Measurements from ENCODE around the gene PTPRO. TPM values are rescaled to one million over a fixed set of nuclear protein-coding genes. Genes with fewer than 3 reads are reported as not detected.

PTPRO gene
- total and polyA plus RNA-seq, 3 donors from 2014 or later = 1.1 to 1.9 (median 1.6) TPM

GRCh38 chr12:15458008-15458407 is 135.7 kb downstream of the PTPRO start:
- Histone ChIP-seq H3K27ac (no peak overlapping the region), H3K4me3 (no peak overlapping the region), H3K9me3 (no peaks in the 10 kb centered on the region), H3K27me3 (no peaks in the 10 kb centered on the region), H3K4me1 (no peaks in the 10 kb centered on the region), H3K36me3 (ENCODE audit: low read depth, missing control alignments) (no peaks in the 10 kb centered on the region)
- no peak for TF ChIP-seq CTCF (IDR thresholded peaks at IDR 0.05)
- TF ChIP-seq POLR2A (IDR thresholded peaks at IDR 0.05) = no peak
- intact Hi-C loops (cut with DNase I; ENCODE audit: low total_unique reads) = no loop called here
- DNase-seq = no peak
- 84 to 94% methylated on average over 1 of the region's 1 CpG for WGBS, 2 donors

GRCh38 chr12:15468911-15469310 is 146.6 kb downstream of the PTPRO start:
- Histone ChIP-seq H3K27me3 (no peaks in the 10 kb centered on the region), H3K27ac (no peak overlapping the region), H3K36me3 (ENCODE audit: low read depth, missing control alignments) (no peaks in the 10 kb centered on the region), H3K4me1 (no peaks in the 10 kb centered on the region), H3K9me3 (no peaks in the 10 kb centered on the region), H3K4me3 (no peak overlapping the region)
- TF ChIP-seq POLR2A (IDR thresholded peaks at IDR 0.05) = no peak
- no peak for DNase-seq
- WGBS, 2 donors = 71 to 77% methylated on average over 2 of the region's 2 CpGs
- intact Hi-C loops (cut with DNase I; ENCODE audit: low total_unique reads) = no loop called here

- 65 to 73% methylated on average over 4 of the region's 4 CpGs for WGBS, 2 donors
- no peaks in the 10 kb centered on the region for H3K27me3 ChIP-seq
- intact Hi-C loops (cut with DNase I; ENCODE audit: low total_unique reads) = no loop called here
- no peaks in the 10 kb centered on the region for H3K9me3 ChIP-seq
- no peaks in the 10 kb centered on the region for H3K4me1 ChIP-seq
- no peak overlapping the region for H3K27ac ChIP-seq
- no peaks in the 10 kb centered on the region for H3K36me3 ChIP-seq (ENCODE audit: low read depth, missing control alignments)
- DNase-seq = no peak
- TF ChIP-seq POLR2A (IDR thresholded peaks at IDR 0.05) (no peak), CTCF (IDR thresholded peaks at IDR 0.05) (no peak)
- no peak overlapping the region for H3K4me3 ChIP-seq
These were observed 147.0 kb downstream of the PTPRO start for GRCh38 chr12:15469356-15469755.

GRCh38 chr12:15472036-15472435 is 149.7 kb downstream of the PTPRO start:
- no peak for DNase-seq
- intact Hi-C loops (cut with DNase I; ENCODE audit: low total_unique reads) = no loop called here
- Histone ChIP-seq H3K27me3 (no peaks in the 10 kb centered on the region), H3K36me3 (ENCODE audit: low read depth, missing control alignments) (no peaks in the 10 kb centered on the region), H3K4me1 (no peaks in the 10 kb centered on the region), H3K9me3 (no peaks in the 10 kb centered on the region), H3K27ac (no peak overlapping the region), H3K4me3 (no peak overlapping the region)
- TF ChIP-seq POLR2A (IDR thresholded peaks at IDR 0.05) (no peak), CTCF (IDR thresholded peaks at IDR 0.05) (no peak)
- 61 to 62% methylated on average over 2 of the region's 2 CpGs for WGBS, 2 donors

- WGBS, 2 donors = 75 to 82% methylated on average over 6 of the region's 6 CpGs
- no peaks in the 10 kb centered on the region for H3K27me3 ChIP-seq
- no peaks in the 10 kb centered on the region for H3K36me3 ChIP-seq (ENCODE audit: low read depth, missing control alignments)
- no peak overlapping the region for H3K4me3 ChIP-seq
- TF ChIP-seq POLR2A (IDR thresholded peaks at IDR 0.05) = no peak
- TF ChIP-seq CTCF (IDR thresholded peaks at IDR 0.05) = no peak
- no peak for DNase-seq
- no peak overlapping the region for H3K27ac ChIP-seq
- H3K4me1 ChIP-seq = no peaks in the 10 kb centered on the region
- H3K9me3 ChIP-seq = no peaks in the 10 kb centered on the region
- intact Hi-C loops (cut with DNase I; ENCODE audit: low total_unique reads) = no loop called here
These were observed 152.5 kb downstream of the PTPRO start for GRCh38 chr12:15474766-15475165.
